ENCODE results near the gene DKC1.

Gene DKC1

DNA sequence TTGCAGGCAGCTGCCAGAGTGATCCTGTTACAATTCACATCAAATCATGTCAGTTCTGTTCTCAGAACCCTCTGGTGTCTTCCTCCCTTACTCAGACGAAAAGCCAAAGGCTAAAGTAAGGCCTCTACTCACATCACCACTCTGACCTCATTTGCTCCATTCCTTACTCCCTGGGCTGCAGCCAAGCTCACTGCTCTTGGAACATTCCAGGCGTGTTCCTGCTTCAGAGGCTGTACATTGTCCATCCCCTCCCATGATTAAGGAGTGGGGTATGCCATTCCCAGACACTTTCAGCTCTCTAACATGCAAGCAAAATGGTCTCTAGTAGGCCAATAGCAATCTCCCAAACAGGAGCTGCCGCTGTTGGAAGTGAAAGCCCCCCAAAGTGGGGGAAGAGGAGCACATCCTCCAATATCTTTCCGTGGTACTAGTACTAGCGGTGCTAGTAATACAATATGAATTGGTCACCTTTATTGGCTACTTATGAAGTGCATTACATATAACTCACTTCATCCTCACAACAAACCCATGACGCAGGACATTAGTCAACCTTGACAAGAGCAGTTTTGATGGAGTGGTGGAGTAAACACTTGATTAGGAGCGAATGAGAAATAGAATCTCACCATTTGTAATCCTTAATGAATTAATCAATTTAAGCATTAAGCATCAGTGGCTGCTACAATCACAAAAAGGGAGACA lies 26.8 kb upstream of the DKC1 start:
- DNase-seq (ENCODE audit: insufficient read length, low spot score) (no peak), FAIRE-seq (no peak)

DNA sequence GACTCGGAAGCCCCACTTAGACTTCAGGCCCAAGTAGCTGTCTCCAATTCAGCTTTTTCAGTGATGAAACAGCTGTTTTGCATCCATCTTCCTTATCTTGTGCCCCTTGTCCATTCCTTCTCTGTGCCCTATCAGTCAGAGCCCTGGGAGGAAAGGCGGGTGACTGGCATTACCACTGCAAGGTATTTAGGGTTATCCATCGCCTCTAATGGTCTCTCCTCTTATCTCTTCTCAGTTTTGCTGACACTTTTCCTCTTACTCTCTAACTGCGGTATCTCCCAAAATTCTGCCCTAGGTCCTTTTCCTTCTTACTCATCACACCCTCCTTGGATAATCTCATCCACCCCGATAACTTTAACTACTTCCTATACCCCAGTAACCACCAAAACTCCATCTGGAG lies 25.5 kb upstream of the DKC1 start:
- no peak for FAIRE-seq
- no peak for DNase-seq (ENCODE audit: insufficient read length, low spot score)

DNA sequence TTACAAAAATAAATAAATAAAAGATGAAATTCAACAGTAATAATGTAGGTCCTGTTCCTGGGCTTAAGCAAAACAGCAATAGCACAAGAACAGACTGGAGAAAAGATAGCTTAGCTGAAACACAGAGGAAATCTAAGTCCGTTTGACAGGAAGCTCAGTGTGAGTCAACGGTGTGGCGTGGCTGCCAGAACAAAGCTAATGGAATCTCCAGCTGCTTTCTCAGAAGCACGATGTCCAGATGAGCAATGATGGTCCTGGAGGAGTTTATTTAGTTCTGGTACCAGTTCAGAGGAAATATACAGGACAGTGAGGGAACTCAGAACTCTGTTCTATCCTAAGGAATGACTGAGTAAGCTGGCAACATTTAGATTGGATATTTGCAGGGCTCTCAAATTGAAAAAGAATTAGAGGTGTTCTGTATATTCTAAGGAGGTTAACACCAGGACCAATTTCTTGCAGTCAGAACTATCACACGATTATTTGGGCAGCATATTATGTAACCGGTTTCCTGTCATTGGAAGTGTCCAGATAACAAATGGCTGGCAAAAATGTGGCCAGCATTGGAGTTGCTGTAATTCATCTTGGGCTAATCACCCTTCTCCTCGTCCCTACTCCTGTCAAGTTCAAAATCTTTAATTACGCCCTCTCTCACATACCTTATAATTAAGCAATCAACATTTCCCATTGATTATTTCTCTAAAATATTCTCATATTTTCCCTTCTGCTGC lies 24.5 kb upstream of the DKC1 start:
- FAIRE-seq = peak; percentile 28
- DNase-seq (ENCODE audit: insufficient read length, low spot score) = no peak

DNA sequence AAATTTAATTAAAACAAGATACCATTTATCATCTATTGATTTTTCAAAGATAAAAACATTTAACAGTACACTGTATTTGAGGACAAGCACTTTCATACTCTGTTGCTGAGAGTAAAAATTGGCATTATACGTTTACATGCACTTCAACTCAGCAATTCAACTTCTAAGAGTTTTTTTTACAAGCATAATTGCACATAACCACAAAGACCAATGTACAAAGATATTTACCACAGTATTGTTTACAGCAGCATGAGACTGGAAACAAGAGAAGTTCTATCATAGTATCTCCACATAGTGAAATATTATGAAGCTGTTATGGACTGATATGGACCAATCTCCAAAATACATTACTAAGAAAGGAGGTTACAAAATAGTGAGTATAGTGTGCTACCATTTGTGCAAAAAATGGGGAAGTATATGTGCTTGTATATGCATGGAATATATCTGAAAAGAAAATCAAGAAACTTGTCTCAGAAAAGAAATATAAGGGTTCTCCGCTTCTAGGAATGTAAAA lies 22.7 kb upstream of the DKC1 start:
- FAIRE-seq (no peak), DNase-seq (ENCODE audit: insufficient read length, low spot score) (no peak)

DNA sequence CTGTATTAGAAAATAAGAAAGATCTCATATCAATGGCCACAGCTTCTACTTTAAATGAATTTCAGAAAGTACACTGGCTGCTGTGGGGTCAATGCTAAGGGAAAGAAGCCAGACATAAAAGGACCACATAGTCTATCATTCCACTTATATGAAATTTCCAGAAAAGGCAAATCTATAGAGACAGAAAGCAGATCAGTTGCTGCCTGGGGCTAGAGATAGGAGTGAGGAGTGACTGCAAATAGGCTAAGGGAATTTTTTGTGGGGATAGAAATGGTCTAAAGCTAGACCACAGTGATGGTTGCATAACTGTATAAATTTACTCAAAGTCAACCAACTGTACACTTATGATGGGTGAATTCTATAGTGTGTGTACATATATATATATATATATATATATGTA lies 20.1 kb upstream of the DKC1 start:
- DNase-seq (ENCODE audit: insufficient read length, low spot score) = no peak
- FAIRE-seq = peak; percentile 14

DNA sequence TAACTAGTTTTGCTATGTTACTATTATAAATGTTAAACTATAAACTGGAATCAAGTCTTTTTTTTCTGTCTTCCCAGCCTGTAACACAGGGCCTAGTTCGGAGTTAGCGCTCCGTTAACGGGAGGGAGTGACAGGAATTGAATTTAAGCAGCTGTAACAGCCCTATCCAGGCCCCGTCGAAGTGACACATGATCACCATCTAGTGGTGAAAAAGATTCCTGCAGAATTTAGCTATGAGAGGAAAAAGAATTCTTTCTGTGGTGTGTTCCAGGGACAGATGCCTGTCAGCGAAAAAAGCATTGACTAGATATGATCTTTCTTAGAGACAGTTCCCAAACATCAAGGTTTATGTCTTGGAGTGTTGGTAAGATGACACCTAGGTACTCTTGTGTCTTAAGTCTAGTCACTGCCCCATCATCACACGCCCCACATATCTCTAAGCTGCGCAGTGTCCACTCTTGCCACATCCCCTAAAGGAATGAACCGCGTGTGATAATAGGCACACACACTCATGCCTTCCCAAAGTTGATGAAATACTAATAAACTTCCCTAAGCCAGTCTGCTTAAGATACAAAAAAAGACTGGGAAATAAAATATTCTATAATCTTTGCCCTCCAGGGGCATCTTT lies 13.8 kb upstream of the DKC1 start:
- DNase-seq (ENCODE audit: insufficient read length, low spot score) (peak; percentile 20), FAIRE-seq (peak; percentile 98)

DNA sequence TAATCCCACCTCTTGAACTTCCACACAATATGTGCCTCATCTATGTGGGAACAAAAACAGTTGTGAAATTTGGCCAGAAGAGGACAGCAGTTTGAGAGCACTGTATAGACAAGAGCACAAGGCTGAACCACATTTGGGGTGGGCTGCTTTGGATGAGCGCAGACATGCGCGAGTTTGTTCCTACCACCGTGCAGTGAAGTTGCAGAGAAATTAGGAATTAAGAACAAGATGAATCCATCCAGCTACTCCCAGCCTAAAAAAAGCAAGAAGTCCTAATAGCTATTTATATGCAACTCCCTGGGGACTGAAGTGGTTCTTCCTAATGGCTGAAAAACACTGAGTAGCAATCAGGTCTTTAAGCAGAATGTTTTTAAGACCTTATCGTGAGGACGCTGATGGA lies 12.8 kb upstream of the DKC1 start:
- DNase-seq (ENCODE audit: insufficient read length, low spot score) = no peak
- peak; percentile 52 for FAIRE-seq

DNA sequence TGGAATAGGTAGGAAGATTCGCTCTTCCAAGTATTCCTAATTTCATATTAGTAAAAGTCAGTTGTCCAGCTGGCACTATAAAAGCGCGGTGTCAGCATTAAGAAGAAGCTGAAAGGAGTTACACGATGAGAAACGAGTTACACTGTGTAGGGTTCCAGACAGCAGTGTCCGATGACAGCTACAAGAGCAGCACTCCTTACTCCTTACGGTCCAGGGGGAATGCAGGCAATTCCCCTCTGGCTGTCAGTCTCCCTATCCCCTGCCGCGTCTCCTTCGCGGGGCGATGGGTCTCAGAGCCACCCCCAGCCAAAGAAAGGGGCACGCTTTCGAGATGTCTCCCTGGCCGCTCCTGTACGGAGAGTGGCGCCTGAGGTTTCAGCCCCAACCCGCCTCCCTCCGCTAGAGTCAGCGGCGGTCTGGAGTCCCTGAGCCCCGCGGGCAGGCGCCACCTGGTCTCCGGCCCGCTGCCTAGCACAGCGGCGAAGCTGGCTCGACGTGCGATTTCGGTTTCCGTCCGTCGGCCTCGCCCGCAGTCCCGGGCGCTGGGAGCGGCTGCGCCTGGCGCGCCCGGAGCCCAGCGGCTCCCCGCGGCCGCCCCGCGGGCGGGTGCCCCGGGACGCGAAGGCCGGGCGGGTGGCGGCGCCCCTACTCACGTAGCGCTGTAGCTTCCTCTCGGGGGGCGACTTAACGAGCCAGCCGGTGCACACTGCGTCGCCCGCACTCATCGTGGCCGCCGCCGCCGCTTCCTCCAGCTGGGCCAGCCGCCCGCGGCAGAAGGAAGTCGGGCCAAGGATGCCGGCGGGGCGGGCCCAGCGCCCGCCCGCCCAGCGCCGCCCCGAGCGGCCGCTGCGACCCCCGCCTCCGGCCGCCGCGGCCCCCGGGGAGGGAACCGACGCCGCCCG lies 12.1 kb upstream of the DKC1 start, which contains the start of gene GAB3:
Gene GAB3 (minus strand): TSS at position 777 of the 902 bp plus-strand sequence. CDS start 52 bp downstream, at position 725.
- DNase-seq (ENCODE audit: insufficient read length, low spot score) = peak; percentile 42
- no peak for FAIRE-seq

DNA sequence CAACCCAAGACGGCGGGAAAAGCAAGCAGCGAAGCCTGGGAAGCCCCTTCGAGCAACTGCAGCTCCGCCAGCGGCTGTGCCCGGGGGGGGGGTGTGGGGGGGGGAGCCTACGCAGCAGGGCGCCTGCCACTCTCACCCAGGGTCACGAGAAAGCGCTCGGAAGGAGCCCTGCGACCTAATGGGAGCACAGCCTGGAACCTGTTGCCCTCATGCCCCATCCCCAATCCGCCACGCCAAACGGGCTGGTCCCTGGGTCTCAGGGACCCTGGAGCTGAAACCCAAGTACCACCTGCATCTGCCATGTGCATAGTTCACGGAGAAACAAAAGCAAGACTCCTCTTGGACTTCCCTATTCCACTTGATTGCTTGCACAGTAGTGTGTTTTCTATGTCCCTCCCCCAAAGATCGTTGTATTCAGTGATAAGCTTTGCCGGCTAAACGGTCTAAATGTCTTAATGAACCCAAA lies 11.4 kb upstream of the DKC1 start:
- DNase-seq (ENCODE audit: insufficient read length, low spot score) = no peak
- peak; percentile 73 for FAIRE-seq

DNA sequence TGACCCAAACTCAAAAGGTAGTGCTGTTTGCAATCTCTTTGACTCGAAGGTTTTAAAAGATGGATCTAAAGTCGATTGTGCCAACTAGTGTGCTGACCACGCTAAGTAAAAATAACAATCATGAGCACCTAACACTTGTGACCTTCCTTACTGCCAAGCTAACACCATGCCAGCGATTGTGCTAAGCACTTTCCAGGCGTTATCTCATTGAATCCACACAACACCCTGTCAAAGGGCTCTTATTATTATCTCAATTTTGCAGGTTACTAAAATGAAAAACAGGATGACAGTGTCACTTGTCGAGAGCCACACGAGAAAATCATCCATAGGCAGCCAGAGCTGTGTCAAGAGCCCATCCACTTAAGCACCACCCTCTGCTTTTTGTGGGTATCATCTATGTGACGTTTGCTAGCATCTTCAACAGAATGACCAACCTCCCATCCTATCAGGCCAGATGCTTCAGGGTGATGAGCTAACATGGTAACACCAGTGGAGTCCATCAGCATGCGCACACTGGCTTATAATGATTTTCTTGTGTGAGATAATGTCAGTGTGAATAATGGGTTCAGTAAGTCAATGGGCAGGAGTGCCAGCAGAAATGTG lies 10.9 kb upstream of the DKC1 start:
- no peak for DNase-seq (ENCODE audit: insufficient read length, low spot score)

DNA sequence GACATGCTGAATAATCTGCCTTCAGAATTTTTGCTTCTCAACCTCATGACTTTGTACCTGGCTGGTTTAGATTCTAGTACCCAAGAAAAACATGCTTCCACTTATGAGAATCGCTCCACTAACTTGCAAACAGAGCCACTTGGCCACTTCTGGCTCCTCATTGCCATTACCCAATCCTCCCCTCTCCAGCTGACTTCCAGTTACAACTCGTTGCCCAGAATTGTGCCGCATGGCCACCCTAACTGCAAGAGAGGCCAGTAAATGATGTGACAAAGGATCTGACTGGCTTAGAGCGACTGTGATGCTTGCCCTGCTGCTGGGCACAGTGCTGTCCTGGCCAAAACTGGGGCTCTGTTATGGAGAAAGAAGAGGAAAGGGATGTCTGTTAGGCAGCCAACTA lies 4.0 kb upstream of the DKC1 start:
- FAIRE-seq = no peak
- DNase-seq (ENCODE audit: insufficient read length, low spot score) = no peak

More for the DNA sequence above, 10.9 kb upstream of the DKC1 start:
- no peak for FAIRE-seq

DNA sequence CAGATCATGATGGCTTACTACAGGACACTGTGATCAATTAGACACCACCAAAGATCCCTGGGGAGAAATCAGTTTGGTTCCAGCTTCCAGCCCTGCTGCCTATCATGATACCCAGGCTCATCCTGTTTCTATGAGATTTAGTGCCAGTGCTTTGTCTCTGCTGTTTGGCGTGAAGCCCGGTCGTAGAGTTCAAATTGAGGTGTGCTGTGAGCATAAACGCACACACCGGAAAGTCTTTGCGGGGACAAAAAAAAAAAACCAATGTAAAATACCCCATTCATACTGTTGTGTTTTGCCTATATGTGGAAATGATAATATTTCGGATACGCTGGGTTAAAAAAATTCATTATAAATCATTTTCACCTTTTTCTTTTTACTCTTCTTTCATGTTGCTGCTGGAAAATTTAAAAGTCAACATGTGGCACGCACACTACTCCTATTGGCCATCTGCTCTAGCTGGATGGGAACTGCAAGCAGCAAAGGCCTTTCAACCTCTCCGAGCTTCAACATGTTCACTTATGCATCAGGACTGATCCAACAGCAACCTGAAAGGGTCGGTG lies 607 bp upstream of the DKC1 start:
- FAIRE-seq (no peak), DNase-seq (ENCODE audit: insufficient read length, low spot score) (no peak)

DNA sequence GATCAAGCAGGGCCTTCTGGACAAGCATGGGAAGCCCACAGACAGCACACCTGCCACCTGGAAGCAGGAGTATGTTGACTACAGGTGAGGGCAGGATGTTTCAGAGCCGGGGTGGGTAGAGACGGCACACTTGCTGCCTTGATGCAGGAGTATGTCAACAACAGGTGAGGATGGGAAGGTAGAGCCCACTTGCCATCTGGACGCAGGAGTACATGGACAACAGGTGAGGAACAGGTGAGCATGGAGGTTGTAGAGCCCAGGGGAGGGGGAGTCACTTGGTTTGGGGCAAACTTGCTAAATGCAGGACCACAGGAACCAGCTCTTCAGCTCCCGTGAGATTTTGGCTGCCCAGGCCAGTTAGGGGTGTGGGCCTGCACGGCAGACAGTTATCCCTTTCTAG lies 12.0 kb downstream of the DKC1 start:
- DNase-seq (ENCODE audit: insufficient read length, low spot score) (no peak), FAIRE-seq (no peak)

DNA sequence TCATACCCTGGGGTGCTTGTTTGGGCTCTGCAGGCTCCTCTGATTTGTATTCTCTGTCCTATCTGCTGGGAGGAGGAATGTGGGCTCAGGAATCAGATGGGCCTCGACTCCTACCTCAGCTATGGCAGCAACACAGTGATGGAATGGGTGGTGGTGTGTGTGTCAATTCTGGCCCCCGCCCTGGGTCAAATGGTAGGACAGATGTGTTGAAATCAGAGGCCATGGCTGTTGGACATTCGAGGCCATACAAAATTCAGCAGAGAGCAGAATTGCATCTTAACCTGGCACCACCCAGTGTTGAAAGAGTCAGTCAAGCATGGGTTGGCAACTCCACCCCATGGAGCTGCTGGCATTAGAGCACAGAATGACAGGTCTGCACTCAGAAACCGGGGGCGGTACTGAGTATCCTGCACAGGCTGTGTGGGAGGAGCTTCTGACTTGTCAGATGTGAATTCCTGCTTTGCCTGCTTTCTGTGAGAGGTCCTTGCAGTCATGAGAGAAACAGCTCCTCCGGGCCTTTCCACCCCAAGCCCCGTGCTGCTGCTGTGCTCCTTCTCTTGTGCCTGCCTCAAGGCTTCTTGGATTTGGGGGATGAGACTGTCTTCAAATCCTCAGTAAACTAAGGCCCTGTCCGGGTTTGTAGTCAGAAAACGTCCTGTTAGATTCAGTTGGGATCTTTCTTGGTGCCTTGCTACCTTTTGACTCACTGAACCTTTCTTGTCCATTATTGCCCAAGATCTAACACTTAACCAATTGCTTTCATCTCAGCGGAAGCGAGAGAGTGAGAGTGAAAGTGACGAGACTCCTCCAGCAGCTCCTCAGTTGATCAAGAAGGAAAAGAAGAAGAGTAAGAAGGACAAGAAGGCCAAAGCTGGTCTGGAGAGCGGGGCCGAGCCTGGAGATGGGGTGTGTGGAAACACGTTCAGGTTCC lies 13.0 kb downstream of the DKC1 start:
- FAIRE-seq (no peak), DNase-seq (ENCODE audit: insufficient read length, low spot score) (no peak)

DNA sequence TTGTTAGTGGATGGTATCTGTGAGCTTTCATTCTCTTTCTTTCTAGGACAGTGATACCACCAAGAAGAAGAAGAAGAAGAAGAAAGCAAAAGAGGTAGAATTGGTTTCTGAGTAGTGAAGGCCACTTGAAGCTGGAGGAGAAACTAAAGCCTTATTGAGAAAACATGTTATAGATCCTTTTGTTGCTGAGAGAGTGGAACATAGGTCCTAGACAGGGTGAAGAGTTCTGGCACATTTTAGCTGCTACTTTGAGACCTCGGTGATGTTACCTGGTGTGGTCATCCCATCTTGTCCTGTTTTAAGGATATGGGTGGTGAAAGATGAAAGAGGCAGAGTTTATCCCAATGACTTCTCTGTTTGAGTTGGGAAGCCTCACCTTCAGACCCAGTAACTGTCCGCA lies 14.1 kb downstream of the DKC1 start:
- FAIRE-seq (no peak), DNase-seq (ENCODE audit: insufficient read length, low spot score) (no peak)

DNA sequence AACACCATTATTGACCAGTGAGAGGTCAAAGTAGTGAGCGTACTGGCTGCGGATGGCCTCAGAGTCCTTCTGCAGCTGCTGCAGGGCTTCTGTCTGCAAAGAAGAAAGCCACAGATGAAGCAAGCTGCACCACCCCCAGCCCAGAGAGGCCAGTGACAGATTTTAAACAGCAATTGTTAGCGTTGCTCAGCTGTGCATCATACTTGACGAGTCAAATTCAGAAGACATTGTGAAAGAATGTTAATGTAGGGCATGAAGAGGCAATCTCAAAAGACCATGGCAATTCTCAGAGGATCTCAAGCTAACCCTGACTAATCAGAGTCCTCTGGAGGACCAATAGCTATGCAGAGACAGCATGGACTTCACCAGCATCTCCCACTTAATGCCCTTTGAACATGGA lies 16.6 kb downstream of the DKC1 start:
- no peak for DNase-seq (ENCODE audit: insufficient read length, low spot score)
- FAIRE-seq = no peak

DNA sequence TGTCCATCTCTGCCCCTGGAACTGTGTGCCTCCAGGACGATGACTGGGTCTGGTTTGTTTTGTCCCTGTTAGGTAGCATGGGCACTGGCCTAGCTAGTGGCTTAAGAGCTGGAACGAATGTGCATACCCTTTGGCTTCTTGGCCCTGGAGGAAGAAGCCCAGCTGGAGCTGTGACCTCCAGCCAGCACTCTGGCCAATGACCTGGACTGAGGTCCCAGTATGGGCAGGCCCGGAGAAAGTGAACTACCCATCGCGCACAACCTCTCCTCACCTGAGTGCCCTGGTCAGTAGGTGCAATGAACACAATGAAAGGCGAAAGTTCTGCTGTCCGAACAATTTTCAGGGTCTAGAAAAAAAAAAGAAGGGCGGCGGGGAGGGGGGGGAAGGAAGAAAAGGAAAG lies 18.3 kb downstream of the DKC1 start:
- no peak for FAIRE-seq
- DNase-seq (ENCODE audit: insufficient read length, low spot score) = no peak

DNA sequence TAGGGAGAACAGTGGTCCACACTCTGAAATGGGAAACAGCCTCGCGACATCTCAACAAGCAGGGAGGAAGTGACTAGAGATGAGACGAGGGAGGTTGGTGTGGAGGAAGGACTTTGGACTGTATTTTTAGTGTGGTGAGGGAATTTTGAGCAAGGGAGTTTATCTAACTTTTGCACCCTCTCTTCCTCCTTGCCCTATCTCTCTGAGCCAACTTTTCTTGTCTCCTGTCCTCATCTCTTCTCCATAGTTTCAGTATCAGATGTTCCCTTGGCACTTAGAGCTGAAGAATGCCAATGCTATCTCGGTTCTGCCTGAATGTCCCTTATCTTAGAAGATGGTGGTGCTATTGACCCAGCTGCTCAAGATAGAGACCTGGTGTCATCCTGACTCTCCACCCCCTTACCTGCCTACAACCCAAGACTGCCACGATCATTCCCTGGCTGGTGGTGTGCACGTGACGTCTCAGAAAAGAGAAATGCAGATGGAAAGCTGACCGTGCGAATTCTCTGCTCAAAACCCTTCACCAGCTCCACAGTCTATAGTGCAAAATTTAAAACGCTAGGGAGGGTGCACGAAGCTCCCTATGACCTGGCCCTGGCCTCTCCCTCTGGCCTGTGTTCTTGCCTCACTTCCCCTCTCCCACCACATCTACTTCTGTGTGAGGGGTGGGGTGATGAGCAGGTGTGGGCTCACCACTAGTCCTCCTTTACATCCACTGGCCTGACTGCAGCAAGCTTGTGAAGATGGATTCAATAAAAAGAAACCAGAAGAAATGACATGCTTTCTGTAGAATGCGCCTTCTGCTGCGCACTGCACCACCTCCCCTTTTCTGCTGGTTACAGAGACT lies 21.7 kb downstream of the DKC1 start:
- FAIRE-seq (no peak), DNase-seq (ENCODE audit: insufficient read length, low spot score) (no peak)

All from GM19239 (cell line).